ENCODE data around the gene COL16A1.
"Not testable (repeated sequence)": the region's sequence is repeated elsewhere in the genome, so short reads cannot be mapped to it uniquely, and the experiment has no call there.

Gene COL16A1

DNA sequence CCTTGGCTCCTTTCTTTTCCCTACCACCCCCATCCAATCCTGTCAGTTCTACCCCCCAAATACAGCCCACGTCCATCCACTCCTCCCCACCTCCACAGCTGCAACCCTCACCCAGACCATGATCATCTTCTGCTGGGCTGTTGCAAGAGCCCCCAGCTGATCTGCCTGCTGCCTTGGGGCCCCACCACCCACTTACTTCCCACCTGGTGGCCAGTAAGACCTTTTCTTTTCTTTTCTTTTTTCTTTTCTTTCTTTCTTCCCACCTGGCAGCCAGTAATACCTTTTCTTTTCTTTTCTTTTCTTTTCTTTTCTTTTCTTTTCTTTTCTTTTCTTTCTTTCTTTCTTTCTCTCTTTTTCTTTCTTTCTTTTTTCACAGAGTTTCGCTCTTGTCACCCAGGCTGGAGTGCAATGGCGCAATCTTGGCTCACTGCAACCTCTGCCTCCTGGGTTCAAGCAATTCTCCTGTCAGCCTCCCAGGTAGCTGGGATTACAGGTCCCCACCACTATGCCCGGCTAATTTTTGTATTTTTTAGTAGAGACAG is 3.3 kb upstream of the COL16A1 start:
- DNase-seq (ENCODE audit: low read depth in 3 of 3): not testable (repeated sequence)

DNA sequence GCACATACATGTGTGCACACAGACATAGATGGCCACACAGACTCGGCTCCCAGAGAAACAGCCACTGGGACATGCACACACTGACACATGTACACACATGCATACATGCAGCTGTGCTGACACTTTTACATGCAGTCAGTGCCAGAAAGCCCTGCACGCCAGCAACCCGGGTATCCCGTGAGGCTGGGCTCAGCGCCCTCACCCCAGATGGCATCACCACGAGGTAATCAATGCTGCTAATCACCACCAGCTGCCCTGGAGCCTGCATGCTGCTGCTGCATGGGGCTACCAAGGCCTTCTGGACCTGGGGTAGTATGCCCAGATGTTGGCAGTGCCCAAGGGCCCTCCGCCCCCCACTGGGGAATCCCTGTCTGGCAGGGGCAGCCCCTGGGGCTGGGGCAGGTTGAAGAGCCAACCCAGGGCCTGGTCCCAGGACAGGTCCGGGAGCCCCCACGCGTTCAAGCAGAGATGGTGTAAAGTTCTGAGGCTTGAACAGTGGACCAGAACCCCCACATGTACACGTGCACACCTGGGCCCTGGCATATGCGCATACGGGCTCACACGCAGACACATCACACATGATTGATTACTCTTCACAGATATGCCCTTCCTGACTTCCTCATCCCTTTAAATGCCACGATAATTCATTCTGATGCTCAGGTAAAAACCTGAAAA is 2.7 kb upstream of the COL16A1 start:
- DNase-seq (ENCODE audit: low read depth in 3 of 3): no peak

DNA sequence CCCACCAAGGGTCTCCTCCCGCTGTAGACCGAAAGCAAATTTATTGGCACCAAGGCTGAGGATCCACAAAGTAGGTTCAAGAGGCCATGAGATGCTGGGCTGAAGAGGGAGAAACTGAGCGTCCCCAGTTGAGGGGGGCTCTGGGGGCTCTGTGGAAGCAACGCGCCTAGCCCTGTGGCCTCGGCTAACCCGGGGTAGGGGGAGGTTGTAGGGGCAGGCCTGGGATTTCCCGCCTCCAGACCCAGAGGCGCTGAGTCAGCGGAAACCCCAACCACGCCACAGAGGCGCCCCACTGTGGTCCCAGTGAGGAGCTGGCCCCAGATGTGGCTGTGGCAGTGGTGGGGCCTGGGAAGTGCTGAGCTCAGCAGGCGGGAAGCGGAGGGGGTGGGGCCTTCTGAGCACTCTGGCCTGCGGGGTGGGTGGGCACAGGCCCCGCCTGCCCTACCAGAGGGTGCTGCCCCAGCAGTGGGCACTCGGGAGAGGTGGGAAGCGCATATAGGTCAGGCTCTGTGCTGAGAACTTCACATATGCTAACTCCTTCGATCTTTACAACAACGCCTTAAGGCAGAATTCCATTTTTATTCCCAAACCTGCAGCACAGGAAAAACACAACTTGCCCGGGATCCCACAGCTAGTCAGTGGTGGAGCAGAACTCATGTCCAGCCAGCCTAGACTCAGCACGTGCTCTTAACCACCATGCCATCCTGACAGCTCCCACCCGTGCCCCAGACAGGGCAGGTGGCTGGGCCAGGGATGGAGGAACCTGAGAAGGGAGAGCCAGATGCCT is 1.5 kb upstream of the COL16A1 start:
- peak; percentile 26 to 35 (median 31) for DNase-seq (ENCODE audit: low read depth in 3 of 3)

DNA sequence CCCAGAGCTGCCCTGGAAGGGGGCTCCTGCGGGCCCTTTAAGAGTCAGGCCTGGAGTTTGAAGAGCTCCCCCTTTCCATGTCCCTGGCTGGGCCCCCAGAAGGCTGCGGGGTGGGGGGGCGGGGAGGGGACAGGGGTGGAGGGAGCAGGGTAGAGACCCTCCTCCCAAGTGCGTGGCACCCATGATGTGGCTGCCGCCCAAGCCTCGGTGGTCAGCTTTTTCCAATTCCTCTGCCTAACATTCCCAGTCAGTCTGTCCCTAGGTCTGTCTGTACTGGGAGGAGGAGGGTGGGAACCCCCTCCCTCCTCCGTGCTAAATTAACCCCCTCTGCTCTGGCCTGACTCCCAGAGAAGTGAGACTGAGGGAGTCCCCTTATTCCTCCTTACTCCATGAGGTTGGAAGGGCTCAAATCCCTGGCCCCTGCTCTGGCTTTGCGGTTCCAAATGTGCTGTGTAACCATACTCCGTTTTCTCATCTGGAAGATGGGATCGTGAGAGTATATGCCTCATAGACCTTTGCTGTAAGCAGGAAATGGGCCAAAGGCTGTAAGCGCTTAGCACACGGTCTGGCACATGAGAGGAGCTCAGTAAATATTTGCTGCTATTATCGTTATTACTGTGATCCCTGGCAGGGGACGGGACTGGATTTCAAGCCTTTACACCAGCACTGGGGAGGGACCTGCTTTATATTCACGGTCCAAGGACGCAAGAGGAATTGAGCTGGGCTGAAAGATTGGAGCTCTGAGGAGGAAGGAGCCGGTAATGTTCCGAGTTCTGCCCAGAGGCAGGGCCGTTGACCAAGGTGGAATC is 658 bp upstream of the COL16A1 start:
- no peak for DNase-seq (ENCODE audit: low read depth in 3 of 3)

DNA sequence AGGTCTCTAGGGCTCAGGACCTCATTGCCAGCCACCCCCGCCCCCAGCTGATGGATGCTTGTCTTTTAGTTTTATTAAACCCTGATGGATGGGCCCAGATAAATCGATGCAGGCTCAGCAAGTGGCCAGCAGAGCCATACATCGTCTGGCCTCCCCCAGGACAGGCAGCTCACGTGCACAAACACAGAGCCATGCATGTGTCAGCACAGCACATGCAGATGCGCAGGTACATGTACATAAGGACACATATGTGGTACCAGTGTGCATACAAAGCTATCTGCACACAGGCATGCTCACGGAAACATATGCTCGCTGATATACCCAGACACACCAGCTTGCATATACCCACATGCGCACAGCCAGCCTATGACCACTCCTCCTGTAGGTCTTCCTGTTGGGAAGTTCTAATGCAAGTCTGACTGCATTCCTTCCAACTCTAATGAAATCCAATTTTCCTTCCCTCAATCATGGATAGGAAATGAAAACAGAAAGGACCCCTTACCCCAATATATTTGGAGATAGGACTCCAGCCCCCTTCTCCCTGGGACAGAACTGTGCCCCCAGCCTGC is 897 bp downstream of the COL16A1 start:
- DNase-seq (ENCODE audit: low read depth in 3 of 3): no peak

DNA sequence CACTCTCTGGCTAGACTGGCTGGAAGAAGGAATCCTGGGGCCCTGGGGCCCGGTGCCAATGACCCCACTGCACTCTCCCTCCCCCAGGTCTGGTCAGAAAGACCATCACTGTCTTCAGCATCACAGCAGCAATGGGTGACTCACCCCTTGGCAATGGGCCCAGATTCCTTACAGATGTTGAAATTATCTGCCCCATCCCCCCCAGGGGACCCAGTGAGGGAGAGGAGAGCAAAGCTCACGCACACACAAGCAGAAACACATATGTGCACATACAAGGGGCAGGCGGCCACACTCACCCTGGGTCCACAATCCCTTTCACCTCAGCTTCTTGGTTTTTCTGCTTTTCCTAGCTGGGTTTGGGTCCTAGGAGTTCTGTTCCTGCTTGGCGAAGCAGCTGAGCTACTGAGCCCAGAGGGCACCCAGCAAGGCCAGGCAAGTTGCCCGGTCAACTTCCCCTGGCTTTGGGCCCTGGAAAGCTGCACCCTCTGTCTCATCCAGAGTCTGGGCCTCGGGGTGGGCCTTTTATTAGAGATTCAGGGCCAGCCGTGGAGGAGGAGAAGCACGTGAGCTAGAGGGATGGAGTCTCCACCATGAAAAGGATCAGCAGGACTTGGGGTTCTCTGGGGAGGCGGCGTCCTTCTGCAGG is 2.6 kb downstream of the COL16A1 start:
- peak in 2 of 3 experiments; percentile 8 to 12 for DNase-seq (ENCODE audit: low read depth in 3 of 3)

DNA sequence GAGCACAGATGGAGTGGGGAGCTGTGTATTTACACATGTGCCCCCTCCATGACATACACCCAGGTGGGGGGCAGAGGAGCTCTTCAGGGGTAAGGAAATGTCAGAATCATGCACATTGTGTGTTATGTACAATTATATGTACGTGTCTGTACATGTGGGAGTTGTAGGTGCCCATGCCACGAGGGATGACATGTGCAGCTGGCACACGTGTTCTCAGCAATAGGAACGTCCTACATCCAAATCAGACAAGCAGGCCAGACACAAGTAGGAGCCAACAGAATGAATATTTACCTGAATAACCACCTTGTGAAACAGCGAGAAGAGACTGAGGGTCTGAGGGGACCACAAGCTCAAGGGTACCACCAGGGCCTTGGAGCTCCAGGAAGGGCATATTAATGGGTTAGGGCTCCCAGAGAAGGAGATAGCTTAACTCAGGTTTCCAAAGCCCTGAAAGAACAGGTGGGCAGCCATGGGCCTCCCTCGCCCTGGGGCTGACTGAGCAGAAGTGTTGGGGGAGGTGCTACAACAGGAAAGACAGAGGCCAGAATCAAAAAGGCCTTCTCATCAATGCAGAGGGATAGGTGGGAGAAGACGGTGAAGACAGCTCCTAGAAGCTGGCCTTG is 3.2 kb downstream of the COL16A1 start:
- no peak for DNase-seq (ENCODE audit: low read depth in 3 of 3)

DNA sequence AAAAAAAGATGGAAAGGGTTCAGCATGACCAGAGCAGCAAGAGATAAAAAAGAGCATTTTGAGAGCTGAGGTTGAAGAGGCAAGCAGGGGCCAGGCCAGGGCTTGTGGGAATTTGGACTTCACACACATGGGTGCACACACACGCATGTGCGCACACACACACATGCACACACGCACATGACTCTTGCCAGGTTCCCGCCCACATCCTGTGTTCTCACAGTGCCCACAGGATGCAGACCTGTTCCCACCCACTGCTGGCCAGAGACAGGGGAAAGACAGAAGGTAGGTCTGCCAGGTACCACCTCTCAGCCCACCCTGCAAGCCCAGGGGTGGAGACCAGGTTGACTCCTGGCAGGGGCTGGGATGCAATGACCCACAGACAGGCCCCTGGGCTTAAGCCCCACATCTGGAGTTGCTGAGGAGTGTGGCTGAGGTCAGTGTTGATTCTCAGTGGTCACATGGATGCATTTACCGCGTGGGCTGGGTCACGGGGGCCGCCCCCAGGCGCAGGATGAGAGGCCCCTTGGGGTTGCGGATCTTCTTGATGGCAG is 4.4 kb downstream of the COL16A1 start:
- no peak for DNase-seq (ENCODE audit: low read depth in 3 of 3)

DNA sequence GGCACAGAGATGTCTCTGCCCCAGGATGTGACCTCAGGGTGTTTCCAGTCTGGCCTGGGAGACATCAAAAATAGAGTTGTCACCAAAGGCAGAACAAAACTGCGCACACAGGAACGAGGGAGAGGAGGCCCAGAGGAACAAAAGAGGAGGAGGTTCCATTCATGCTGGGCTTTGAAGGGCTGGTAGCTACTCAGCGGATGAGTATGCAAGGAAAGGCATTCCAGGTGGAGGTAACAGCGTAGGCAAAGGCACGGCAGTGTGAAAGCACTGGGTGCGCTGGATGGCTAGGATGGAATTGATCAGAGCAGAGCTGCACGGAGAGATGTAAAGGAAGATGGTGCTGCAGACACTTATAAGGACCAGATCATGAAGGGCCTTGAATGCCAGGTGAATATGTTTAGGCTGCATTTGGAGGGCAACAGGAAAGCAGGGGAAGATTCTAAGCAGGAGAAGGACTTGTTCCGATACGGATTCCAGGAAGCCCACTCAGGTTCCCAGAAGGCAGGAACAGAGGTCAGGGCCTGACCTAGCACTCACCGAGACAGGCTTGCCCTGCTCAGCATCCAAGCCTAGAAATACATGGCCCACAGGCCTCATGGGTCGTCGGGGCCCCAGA is 6.3 kb downstream of the COL16A1 start:
- no peak for DNase-seq (ENCODE audit: low read depth in 3 of 3)

DNA sequence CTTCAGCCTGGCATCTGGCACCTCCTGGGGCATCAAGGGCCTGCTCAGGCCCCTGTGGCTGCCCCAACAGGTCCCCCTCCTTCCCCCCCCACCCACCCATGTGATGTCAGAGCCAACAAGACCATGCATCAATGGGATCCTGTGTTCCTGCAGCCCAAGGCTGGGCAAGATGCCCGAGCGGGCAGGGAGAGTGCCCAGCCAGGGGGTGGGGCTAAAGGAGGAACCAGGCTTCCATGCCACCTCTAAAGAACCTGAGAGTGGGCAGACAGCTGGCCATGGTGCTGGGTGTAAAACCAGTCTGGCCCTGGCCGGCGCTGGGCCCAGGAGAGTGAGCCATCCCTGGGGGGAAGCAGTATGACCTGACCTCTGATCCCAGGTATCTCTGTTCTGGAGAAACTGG is 7.6 kb downstream of the COL16A1 start:
- no peak for DNase-seq (ENCODE audit: low read depth in 3 of 3)

DNA sequence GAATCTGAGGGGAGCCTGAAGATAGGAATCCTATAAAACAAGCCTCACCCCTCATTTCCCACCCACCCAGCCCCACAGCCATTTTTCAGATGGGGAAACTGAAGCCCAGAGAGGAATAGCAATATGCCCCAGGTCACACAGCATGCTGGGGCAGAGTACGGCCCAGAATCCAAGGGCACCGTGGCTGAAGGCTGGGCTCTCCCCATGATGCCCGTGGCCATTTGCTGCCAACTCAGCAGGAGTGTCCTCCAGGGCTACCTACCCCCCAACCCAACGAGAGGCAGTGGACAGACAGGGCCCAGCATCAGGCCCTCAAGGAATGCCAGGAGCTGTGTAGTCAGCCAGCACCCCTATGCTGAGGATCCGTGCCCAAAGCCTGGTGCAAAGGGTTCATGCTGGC is 8.5 kb downstream of the COL16A1 start:
- DNase-seq (ENCODE audit: low read depth in 3 of 3): no peak

DNA sequence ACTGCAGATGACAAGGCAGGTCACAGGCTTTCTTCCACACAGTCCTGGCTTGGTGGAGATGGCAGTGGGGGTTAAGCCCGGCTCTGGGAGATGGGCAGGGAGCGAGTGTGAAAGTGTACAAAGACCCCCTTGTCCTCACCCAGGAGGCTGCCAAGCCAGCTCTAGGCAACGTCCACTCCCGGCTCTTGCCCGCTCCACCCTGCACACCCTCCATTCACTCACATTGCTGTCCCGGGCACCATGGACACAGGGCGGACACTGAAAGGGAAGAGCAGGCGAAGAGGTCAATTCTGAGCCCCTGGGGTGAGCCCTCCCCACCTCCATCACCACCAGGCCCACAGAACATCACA is 8.9 kb downstream of the COL16A1 start:
- no peak for DNase-seq (ENCODE audit: low read depth in 3 of 3)

DNA sequence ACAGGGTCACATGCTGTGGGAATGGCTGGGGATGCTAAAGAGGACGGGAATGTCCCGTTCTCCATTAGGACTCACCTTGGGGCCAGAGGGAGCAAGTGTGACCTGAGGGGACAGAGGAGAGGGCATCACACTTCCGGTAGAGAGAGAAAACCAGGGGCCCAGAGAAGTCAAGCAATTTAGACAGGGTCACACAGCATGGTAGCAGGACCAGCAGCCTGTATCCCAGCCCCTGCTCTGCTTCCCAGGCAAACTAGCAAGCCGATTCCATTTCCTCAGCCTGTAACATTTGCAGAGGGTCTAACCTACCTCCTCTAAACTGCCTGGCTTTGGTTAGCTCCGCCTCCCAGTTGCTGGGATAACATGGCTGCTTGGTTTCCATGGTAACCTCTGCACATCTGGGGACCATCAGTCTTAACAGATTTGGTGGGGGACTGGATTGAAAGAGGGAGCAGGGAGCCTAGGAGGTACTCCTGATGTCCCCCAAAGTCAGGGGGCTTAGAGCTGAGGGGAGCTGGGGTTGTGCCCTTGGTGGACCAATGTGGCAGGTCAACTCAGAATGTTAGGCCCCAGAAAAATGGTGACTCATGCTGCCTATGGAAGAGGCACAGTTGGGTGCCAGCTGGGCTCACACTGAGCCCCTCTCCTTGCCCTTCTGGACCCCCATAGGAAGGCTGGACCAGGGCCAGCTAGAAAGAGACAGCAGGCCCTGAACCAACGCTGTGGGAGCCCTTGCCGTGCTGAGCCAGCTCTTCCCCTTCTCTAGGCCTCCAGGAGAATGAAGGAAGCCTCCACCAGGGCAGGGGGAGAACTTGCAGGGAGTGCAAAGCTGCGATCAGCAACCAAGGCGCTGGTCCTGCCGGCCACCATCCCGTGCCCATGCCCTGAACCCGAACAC is 9.5 kb downstream of the COL16A1 start:
- DNase-seq (ENCODE audit: low read depth in 3 of 3): no peak

DNA sequence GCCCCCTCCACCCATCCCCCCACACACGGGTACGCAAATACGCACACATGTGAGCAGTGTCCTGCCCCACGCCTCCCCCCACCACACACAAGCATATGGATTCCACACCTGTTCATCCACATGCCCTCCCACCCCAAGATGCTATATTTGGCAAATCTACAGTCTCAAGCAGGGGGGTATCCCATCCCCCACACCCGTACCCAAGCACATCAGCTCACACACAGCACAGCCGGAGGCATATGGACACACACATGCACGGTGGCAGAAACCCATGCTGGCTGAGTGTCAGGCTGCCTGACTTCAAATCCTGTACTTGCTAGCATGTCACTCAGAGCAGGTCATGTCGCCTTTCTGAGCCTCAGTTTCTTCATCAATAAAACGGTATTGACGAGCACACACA is 10.6 kb downstream of the COL16A1 start:
- DNase-seq (ENCODE audit: low read depth in 3 of 3): no peak

DNA sequence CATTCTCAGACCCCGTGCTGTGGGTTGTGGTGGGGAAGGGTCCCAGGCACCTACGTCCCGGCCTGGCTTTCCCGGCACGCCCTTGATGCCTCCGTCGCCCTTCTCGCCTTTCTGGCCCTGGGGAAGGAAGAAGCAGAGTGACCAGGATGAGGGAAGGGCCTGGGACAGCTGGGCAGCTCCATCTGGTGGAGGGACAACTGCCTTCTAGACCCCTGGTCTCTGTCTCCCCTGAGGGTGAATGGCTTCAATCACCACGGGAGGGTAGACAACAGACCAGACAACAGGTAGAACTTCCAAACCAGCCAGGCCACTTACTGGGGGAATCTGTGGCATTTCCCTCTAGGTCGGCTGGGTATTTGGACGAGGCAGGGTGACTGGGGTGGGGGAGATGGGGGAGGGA is 11.9 kb downstream of the COL16A1 start:
- no peak for DNase-seq (ENCODE audit: low read depth in 3 of 3)

DNA sequence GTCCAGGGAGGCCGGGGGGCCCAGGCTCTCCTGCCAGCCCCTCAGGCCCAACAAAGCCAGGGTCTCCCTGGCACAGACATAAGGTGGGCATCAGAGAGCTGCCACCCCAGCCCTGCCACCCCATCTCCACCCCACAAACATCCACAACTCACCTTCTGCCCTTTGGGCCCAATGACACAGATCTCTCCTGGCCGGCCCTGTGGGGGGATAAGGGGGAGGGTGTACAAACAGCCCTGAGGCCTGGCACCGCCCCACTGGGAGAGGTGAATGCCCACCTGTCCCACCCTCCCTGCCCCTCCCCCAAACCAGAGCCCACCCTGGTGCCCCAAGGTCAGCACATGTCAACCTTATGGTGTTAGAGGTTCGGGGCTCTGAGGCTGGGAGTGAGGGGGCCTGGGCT is 12.4 kb downstream of the COL16A1 start:
- DNase-seq (ENCODE audit: low read depth in 3 of 3): no peak

DNA sequence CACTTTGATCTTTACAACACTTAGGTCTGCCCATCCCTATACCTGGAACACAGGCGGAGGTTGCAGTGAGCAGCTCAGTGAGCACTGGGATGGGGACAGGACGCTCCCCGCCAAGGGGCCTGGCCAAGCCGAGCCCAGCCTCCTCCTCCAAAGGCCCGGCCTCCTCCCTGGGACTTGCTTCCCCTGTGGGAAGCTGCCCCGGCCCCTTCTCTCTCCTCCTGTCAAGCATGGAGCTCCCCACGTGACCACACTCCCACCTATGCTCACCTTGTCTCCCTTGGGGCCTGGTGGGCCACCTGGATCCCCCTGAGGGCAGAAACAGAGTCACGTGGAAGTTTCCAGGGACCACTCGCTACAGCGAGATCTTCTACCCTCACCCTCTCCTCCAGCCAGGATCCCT is 12.9 kb downstream of the COL16A1 start:
- DNase-seq (ENCODE audit: low read depth in 3 of 3): no peak

DNA sequence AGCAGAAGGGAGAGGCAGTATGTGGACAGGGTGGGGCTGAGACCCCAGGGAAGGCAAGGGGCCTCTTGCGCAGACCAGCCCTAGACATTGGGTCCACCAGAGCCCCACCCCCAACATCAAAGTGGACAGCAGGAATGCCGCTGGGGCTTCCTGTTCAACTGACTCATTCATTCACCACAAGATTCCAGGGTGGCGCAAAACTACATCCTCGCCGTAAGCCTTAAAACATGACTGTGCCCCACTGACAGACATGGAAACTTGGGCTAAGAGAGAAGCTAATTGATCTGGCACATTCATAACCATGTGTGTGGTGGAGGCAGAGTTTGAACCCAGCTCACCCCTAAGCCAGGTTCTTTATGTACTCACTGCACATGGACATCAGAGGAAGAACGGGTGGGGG is 14.0 kb downstream of the COL16A1 start:
- no peak for DNase-seq (ENCODE audit: low read depth in 3 of 3)

DNA sequence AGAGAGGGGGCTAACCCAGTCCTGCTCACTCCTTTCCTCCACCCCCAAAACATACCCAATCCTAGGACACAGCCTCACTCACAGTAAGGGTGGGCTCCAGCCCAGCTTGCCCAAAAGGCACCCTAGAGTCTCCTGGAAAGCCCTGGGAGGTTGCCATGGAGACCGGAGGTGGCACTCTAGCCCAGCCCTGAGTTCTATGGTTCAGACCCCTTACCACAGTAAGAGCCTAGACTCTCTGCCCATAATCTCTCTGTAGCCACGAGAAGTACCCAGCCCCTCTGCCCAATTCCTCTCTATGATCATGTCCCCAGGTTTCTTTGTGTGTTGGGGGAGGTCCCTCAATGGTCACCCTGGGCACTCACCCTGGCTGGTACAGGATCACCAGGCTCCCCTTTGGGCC is 14.4 kb downstream of the COL16A1 start:
- DNase-seq (ENCODE audit: low read depth in 3 of 3): no peak
